ENCODE data around the gene NLRC5. TPM values are rescaled to one million over a fixed set of nuclear protein-coding genes. Genes with fewer than 3 reads are reported as not detected.

Gene NLRC5
- total RNA-seq, 1 donor from 2014 or later, result 4.5 TPM

DNA sequence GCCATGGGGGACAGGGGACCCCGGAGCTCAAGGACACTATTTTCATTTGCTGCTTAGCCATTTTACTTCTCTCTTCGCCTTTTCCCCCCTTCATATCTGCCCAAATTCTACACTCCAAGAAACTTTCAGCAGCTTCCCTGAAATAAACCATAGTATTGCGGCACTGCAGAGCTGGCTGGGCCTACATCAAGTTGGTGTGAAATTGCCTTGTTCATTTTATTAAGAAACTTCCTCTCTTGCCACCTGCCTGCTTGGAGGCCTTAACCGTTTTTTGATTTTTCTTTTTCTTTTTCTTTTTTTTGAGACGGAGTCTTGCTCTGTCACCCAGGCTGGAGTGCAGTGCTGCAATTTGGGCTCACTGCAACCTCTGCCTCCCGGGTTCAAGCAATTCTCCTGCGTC, 95.6 kb downstream of the NLRC5 start:
- no peak for DNase-seq (ENCODE audit: low read depth)
- TF ChIP-seq, protein P1, sequence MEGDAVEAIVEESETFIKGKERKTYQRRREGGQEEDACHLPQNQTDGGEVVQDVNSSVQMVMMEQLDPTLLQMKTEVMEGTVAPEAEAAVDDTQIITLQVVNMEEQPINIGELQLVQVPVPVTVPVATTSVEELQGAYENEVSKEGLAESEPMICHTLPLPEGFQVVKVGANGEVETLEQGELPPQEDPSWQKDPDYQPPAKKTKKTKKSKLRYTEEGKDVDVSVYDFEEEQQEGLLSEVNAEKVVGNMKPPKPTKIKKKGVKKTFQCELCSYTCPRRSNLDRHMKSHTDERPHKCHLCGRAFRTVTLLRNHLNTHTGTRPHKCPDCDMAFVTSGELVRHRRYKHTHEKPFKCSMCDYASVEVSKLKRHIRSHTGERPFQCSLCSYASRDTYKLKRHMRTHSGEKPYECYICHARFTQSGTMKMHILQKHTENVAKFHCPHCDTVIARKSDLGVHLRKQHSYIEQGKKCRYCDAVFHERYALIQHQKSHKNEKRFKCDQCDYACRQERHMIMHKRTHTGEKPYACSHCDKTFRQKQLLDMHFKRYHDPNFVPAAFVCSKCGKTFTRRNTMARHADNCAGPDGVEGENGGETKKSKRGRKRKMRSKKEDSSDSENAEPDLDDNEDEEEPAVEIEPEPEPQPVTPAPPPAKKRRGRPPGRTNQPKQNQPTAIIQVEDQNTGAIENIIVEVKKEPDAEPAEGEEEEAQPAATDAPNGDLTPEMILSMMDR (conservative IDR thresholded peaks at IDR 0.05; ENCODE audit: low read depth, low read length), result no peak
- H3K4me3 ChIP-seq (ENCODE audit: low read depth, low read length), result no peak overlapping the region

DNA sequence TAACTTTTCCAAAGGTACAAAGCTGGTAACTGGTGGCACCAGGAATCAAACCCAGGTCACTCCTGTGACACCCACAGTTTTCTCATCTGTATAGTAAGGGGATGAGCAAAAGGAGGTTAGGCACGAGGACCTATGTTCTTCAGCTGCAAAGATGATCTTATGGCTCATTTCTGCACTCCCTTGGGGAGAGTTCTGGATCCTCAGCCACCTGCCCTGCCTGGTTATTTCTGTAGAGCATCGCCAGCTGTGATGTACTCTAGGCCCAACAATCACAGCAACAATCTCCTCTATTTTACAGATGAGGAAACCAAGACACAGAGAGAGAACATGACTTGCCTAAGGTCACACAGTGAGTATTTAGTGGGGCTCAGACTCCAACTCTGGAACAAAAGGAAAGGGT, 97.6 kb downstream of the NLRC5 start:
- TF ChIP-seq, protein P1 (conservative IDR thresholded peaks at IDR 0.05; ENCODE audit: low read depth, low read length), result no peak
- no peak for DNase-seq (ENCODE audit: low read depth)
- no peak overlapping the region for H3K4me3 ChIP-seq (ENCODE audit: low read depth, low read length)

DNA sequence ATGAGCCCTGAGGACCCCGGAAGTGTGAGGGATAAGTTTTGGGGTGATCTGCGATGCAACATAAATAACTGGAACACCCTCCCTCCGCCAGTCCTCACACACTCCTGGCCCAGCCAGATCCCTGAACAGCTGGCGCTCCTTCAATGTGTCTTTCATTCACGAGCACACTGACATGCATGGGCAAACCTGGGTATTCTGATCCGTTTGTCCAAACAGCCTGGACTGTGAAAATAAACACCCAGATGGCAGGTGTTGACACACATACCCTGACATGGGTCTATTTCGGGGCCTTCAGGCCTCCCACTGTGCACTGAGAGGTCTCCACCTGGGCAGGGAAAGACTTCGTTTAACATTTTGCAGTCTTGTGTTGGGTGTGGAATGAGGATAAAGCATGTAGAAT, 100.0 kb downstream of the NLRC5 start:
- no peak for DNase-seq (ENCODE audit: low read depth)

DNA sequence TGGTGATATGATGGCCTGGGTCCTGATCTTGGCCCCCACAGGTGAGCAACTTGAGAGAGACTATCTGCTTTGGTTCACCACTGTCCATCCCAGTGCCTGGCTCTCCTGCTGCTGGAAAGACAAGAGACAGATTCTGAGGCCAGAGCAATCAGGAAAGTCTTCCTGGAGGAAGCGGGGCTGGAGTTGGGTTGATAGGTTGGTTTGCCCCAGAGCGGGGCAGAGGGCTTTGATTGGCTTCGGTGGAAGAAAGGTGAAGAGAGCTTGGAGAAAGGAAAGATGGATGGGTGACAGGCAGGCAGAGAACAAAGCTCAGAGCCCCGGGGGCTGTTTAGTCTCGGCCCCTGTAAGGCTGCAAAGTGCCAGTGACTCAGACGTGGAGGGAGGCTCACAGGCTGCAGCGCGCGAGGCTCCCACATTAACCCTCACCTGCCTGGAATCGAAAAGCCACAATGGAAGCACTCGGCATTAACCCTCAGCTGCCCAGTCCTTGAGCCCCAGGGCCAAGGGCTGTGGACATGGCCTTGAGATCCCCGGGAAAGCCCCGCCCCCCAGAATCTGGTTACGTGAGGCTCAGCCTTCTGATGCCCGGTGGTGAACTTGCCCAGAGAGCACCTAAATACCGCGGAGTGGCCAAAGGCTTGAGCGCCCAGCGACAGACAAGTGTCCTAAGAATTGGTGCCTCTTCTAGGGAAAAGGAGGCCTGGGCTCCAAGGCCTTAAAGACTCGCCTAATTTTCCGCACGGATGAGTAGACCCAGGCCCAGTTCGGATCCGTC, 102.0 kb downstream of the NLRC5 start:
- TF ChIP-seq, protein P1 (conservative IDR thresholded peaks at IDR 0.05; ENCODE audit: low read depth, low read length), result no peak
- no peak for DNase-seq (ENCODE audit: low read depth)
- H3K4me3 ChIP-seq (ENCODE audit: low read depth, low read length), result peak overlapping the region; percentile 66

More for the DNA sequence above, 100.0 kb downstream of the NLRC5 start:
- TF ChIP-seq, protein P1 (conservative IDR thresholded peaks at IDR 0.05; ENCODE audit: low read depth, low read length), result no peak
- no peak overlapping the region for H3K4me3 ChIP-seq (ENCODE audit: low read depth, low read length)

DNA sequence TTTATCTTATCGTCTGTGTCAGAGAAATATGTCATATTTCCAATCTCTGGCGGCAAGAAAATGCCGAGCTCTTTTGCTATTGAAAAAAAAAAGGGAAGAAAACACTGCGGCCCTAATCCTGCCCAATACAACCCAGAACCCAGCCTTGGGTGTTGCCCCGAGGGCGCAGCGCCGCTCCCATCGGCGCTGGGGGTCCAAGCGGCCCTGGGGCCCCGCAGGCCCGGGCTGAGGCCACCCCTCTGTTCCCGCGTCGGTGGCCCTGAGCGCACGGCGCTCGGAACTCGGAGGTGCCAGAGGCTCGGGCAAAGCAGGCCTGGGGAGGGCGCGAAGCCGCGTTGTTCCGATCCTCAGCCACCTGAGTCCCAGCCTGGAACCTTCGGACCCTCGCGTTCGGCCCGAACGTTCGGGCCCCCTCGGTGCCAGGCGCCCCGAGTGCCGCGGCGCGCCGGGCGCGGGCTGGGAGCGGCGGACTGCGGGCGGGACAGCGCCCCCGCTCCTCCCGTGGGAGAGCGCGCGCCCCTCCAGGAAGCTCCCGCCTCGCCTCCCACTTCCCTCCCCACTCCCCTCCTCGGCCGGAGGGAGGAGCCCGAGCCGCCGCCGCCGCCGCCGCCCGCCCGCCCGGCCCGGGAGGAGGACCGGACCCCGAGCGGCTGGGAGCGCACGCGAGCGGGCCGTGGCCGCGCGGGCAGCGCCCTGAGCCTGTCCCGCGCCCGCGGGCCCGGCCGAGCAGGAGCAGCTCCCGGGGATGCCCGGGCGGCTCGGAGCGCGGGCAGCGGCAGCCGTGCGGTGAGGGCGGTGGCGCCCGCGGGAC, 102.8 kb downstream of the NLRC5 start, which contains the start of gene CPNE2:
TSS of gene CPNE2 (plus strand) at position 609 of the 811 bp plus-strand sequence. CDS start 18,160 bp downstream, outside the sequence.
- H3K4me3 ChIP-seq (ENCODE audit: low read depth, low read length), result peak within 1 kb of the TSS; percentile 66
- TF ChIP-seq, protein P1 (conservative IDR thresholded peaks at IDR 0.05; ENCODE audit: low read depth, low read length), result peak; percentile 9
- no peak for DNase-seq (ENCODE audit: low read depth)

DNA sequence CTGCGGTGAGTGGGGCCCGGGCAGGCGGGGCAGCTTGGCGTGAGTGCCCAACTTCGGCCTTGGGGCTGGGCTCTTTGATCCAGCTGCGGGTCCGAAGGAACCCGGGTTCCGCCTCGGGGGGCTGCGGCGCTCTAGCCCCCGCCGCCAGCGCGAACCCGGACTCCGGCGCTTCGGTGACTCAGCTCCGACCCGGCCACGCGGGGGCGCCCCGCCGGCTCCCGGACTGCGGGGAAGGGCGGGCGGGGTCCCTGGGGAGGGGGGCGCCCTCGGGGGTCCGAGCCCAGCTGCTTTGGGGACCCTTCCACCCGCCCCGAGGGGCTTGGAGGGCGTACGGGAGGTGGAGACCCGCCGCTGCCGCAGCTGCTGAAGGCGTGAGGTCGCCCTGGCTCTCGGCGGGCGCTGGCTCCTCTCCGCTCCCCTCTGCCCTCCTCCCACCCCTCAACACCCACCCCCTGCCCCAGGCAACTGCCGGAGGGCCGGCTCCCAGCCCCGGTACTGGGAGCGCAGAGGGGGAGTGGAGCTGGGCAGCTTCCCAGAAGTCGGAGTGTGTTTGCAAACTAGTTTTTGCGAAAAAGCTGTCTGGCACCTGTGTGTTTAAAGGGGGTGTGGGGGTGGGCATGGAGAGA, 103.5 kb downstream of the NLRC5 start:
- peak overlapping the region; percentile 66 for H3K4me3 ChIP-seq (ENCODE audit: low read depth, low read length)
- TF ChIP-seq, protein P1 (conservative IDR thresholded peaks at IDR 0.05; ENCODE audit: low read depth, low read length), result peak; percentile 46
- no peak for DNase-seq (ENCODE audit: low read depth)
